ENCODE measurements around the gene GNGT1.

Gene GNGT1

GRCh38 chr7:93883078-93883916, 23.1 kb upstream of the GNGT1 start:
- no peak overlapping the region for H3K27ac ChIP-seq (ENCODE audit: insufficient read depth, low read depth, low read length, poor library complexity, severe bottlenecking)
- no peaks in the 10 kb centered on the region for H3K4me1 ChIP-seq (ENCODE audit: control insufficient read depth, insufficient read depth, low read length)
- 93 to 95% methylated on average over 3 of the region's 3 CpGs for WGBS, 2 experiments
- no peaks in the 10 kb centered on the region for H3K27me3 ChIP-seq (ENCODE audit: control insufficient read depth, insufficient read depth, low read length, poor library complexity, severe bottlenecking)
- H3K4me3 ChIP-seq (ENCODE audit: insufficient read depth, low read depth, low read length) = no peak overlapping the region
- peaks cover 6% of the 10 kb centered on the region for H3K9me3 ChIP-seq (ENCODE audit: control insufficient read depth, low read length)
- no peaks in the 10 kb centered on the region for H3K36me3 ChIP-seq (ENCODE audit: control insufficient read depth, insufficient read depth, low read length)

GRCh38 chr7:93883917-93884345, 22.4 kb upstream of the GNGT1 start:
- Histone ChIP-seq H3K27me3 (ENCODE audit: control insufficient read depth, insufficient read depth, low read length, poor library complexity, severe bottlenecking) (peaks cover 4% of the 10 kb centered on the region), H3K27ac (ENCODE audit: insufficient read depth, low read depth, low read length, poor library complexity, severe bottlenecking) (no peak overlapping the region)

GRCh38 chr7:93884541-93884940, 21.8 kb upstream of the GNGT1 start:
- 100% methylated on average over 1 of the region's 1 CpG for WGBS, 2 experiments
- Histone ChIP-seq H3K9me3 (ENCODE audit: control insufficient read depth, low read length) (peaks cover 4% of the 10 kb centered on the region), H3K27me3 (ENCODE audit: control insufficient read depth, insufficient read depth, low read length, poor library complexity, severe bottlenecking) (peaks cover 10% of the 10 kb centered on the region), H3K27ac (ENCODE audit: insufficient read depth, low read depth, low read length, poor library complexity, severe bottlenecking) (no peak overlapping the region), H3K4me3 (ENCODE audit: insufficient read depth, low read depth, low read length) (no peak overlapping the region), H3K36me3 (ENCODE audit: control insufficient read depth, insufficient read depth, low read length) (no peaks in the 10 kb centered on the region), H3K4me1 (ENCODE audit: control insufficient read depth, insufficient read depth, low read length) (no peaks in the 10 kb centered on the region)

More at GRCh38 chr7:93883917-93884345, 22.4 kb upstream of the GNGT1 start:
- Histone ChIP-seq H3K9me3 (ENCODE audit: control insufficient read depth, low read length) (peaks cover 6% of the 10 kb centered on the region), H3K4me3 (ENCODE audit: insufficient read depth, low read depth, low read length) (no peak overlapping the region), H3K4me1 (ENCODE audit: control insufficient read depth, insufficient read depth, low read length) (no peaks in the 10 kb centered on the region), H3K36me3 (ENCODE audit: control insufficient read depth, insufficient read depth, low read length) (no peaks in the 10 kb centered on the region)

GRCh38 chr7:93889261-93889660, 17.1 kb upstream of the GNGT1 start:
- Histone ChIP-seq H3K4me3 (ENCODE audit: insufficient read depth, low read depth, low read length) (no peak overlapping the region), H3K27me3 (ENCODE audit: control insufficient read depth, insufficient read depth, low read length, poor library complexity, severe bottlenecking) (peaks cover 40% of the 10 kb centered on the region), H3K4me1 (ENCODE audit: control insufficient read depth, insufficient read depth, low read length) (peaks cover 3% of the 10 kb centered on the region), H3K27ac (ENCODE audit: insufficient read depth, low read depth, low read length, poor library complexity, severe bottlenecking) (no peak overlapping the region), H3K9me3 (ENCODE audit: control insufficient read depth, low read length) (no peaks in the 10 kb centered on the region), H3K36me3 (ENCODE audit: control insufficient read depth, insufficient read depth, low read length) (no peaks in the 10 kb centered on the region)
- 90% methylated on average over 2 of the region's 3 CpGs; no CpG with 5 or more reads in 1 of the 2 experiments for WGBS, 2 experiments

- no peaks in the 10 kb centered on the region for H3K9me3 ChIP-seq (ENCODE audit: control insufficient read depth, low read length)
- no peak overlapping the region for H3K27ac ChIP-seq (ENCODE audit: insufficient read depth, low read depth, low read length, poor library complexity, severe bottlenecking)
- H3K4me1 ChIP-seq (ENCODE audit: control insufficient read depth, insufficient read depth, low read length) = peaks cover 3% of the 10 kb centered on the region
- H3K27me3 ChIP-seq (ENCODE audit: control insufficient read depth, insufficient read depth, low read length, poor library complexity, severe bottlenecking) = peaks cover 40% of the 10 kb centered on the region
- WGBS, 2 experiments = 0 to 2% methylated on average over 28 of the region's 28 CpGs
- peak overlapping the region; percentile 49 for H3K4me3 ChIP-seq (ENCODE audit: insufficient read depth, low read depth, low read length)
- H3K36me3 ChIP-seq (ENCODE audit: control insufficient read depth, insufficient read depth, low read length) = no peaks in the 10 kb centered on the region
Measured at GRCh38 chr7:93890041-93890463, 16.3 kb upstream of the GNGT1 start.

GRCh38 chr7:93890464-93891068, 15.8 kb upstream of the GNGT1 start, which contains the start of gene TFPI2:
TFPI2 (minus strand) TSS chr7:93890753; CDS start chr7:93890678, 75 bp downstream.
- no peaks in the 10 kb centered on the region for H3K36me3 ChIP-seq (ENCODE audit: control insufficient read depth, insufficient read depth, low read length)
- H3K9me3 ChIP-seq (ENCODE audit: control insufficient read depth, low read length) = no peaks in the 10 kb centered on the region
- WGBS, 2 experiments = 1% methylated on average over 49 of the region's 49 CpGs
- peak within 1 kb of the TSS; percentile 49 for H3K4me3 ChIP-seq (ENCODE audit: insufficient read depth, low read depth, low read length)
- H3K4me1 ChIP-seq (ENCODE audit: control insufficient read depth, insufficient read depth, low read length) = peaks cover 3% of the 10 kb centered on the region
- H3K27ac ChIP-seq (ENCODE audit: insufficient read depth, low read depth, low read length, poor library complexity, severe bottlenecking) = no peak within 1 kb of the TSS
- H3K27me3 ChIP-seq (ENCODE audit: control insufficient read depth, insufficient read depth, low read length, poor library complexity, severe bottlenecking) = peaks cover 40% of the 10 kb centered on the region

- WGBS, 2 experiments = 100% methylated on average over 1 of the region's 1 CpG; no CpG with 5 or more reads in 1 of the 2 experiments
- H3K27ac ChIP-seq (ENCODE audit: insufficient read depth, low read depth, low read length, poor library complexity, severe bottlenecking) = no peak overlapping the region
Measured at GRCh38 chr7:93894426-93894825, 11.9 kb upstream of the GNGT1 start.

GRCh38 chr7:93894966-93895640, 11.3 kb upstream of the GNGT1 start:
- no peaks in the 10 kb centered on the region for H3K9me3 ChIP-seq (ENCODE audit: control insufficient read depth, low read length)
- peaks cover 3% of the 10 kb centered on the region for H3K4me1 ChIP-seq (ENCODE audit: control insufficient read depth, insufficient read depth, low read length)
- no peaks in the 10 kb centered on the region for H3K36me3 ChIP-seq (ENCODE audit: control insufficient read depth, insufficient read depth, low read length)
- H3K4me3 ChIP-seq (ENCODE audit: insufficient read depth, low read depth, low read length) = no peak overlapping the region
- WGBS, 2 experiments = 93 to 94% methylated on average over 3 of the region's 3 CpGs
- H3K27ac ChIP-seq (ENCODE audit: insufficient read depth, low read depth, low read length, poor library complexity, severe bottlenecking) = no peak overlapping the region
- peaks cover 24% of the 10 kb centered on the region for H3K27me3 ChIP-seq (ENCODE audit: control insufficient read depth, insufficient read depth, low read length, poor library complexity, severe bottlenecking)

More at GRCh38 chr7:93894426-93894825, 11.9 kb upstream of the GNGT1 start:
- no peaks in the 10 kb centered on the region for H3K9me3 ChIP-seq (ENCODE audit: control insufficient read depth, low read length)
- peaks cover 31% of the 10 kb centered on the region for H3K27me3 ChIP-seq (ENCODE audit: control insufficient read depth, insufficient read depth, low read length, poor library complexity, severe bottlenecking)
- H3K36me3 ChIP-seq (ENCODE audit: control insufficient read depth, insufficient read depth, low read length) = no peaks in the 10 kb centered on the region
- peaks cover 3% of the 10 kb centered on the region for H3K4me1 ChIP-seq (ENCODE audit: control insufficient read depth, insufficient read depth, low read length)
- no peak overlapping the region for H3K4me3 ChIP-seq (ENCODE audit: insufficient read depth, low read depth, low read length)

- Histone ChIP-seq H3K4me3 (ENCODE audit: insufficient read depth, low read depth, low read length) (no peak overlapping the region), H3K9me3 (ENCODE audit: control insufficient read depth, low read length) (no peaks in the 10 kb centered on the region), H3K4me1 (ENCODE audit: control insufficient read depth, insufficient read depth, low read length) (no peaks in the 10 kb centered on the region), H3K27ac (ENCODE audit: insufficient read depth, low read depth, low read length, poor library complexity, severe bottlenecking) (no peak overlapping the region), H3K36me3 (ENCODE audit: control insufficient read depth, insufficient read depth, low read length) (no peaks in the 10 kb centered on the region), H3K27me3 (ENCODE audit: control insufficient read depth, insufficient read depth, low read length, poor library complexity, severe bottlenecking) (peaks cover 15% of the 10 kb centered on the region)
- WGBS, 2 experiments = 95 to 96% methylated on average over 4 of the region's 4 CpGs
Measured at GRCh38 chr7:93895859-93896600, 10.3 kb upstream of the GNGT1 start.

Measured in ectodermal cell (in vitro differentiated cells).